ENCODE results near the gene FBXL2.

The FBXL2 gene

GRCh38 chr3:33430571-33430970 is 153.3 kb downstream of the FBXL2 start:
- DNase-seq, result no peak

- no peak for DNase-seq
Observed at GRCh38 chr3:33433843-33434242, 156.6 kb downstream of the FBXL2 start.
